HEK293 (cell line): Measurements from ENCODE around the gene AATK.

Experiments used
- RBAK ChIP-seq: fragments of 450-650 bp; formaldehyde crosslinking; IDR thresholded peaks from 2 replicates; pipeline ENCODE4 v1.5.1; 2016; ENCODE audit warnings: missing biosample characterization, missing genetic modification characterization
- ZBTB7A ChIP-seq: fragments of 450-650 bp; formaldehyde crosslinking; IDR thresholded peaks from 2 replicates; pipeline ENCODE4 v1.5.1; 2016; ENCODE audit warnings: low read depth, missing biosample characterization, missing genetic modification characterization
- ZNF175 ChIP-seq: fragments of 450-650 bp; formaldehyde crosslinking; IDR thresholded peaks from 2 replicates; pipeline ENCODE4 v1.5.1; 2016; ENCODE audit warnings: missing biosample characterization, missing genetic modification characterization
- ZNF394 ChIP-seq: fragments of 450-650 bp; formaldehyde crosslinking; IDR thresholded peaks from 2 replicates; pipeline ENCODE4 v1.5.1; 2016; ENCODE audit warnings: missing biosample characterization, missing genetic modification characterization, mild to moderate bottlenecking, moderate library complexity, borderline replicate concordance
- ZNF501 ChIP-seq: fragments of 450-650 bp; formaldehyde crosslinking; IDR thresholded peaks from 2 replicates; pipeline ENCODE4 v1.5.1; 2016; ENCODE audit warnings: missing biosample characterization, missing genetic modification characterization
- ZNF560 ChIP-seq: fragments of 450-650 bp; formaldehyde crosslinking; IDR thresholded peaks from 2 replicates; pipeline ENCODE4 v1.5.1; 2017; ENCODE audit warnings: missing biosample characterization, missing genetic modification characterization, borderline replicate concordance
- ZNF629 ChIP-seq: fragments of 450-650 bp; formaldehyde crosslinking; IDR thresholded peaks from 2 replicates; pipeline ENCODE4 v1.5.1; 2017; ENCODE audit warnings: missing biosample characterization, missing genetic modification characterization
- ZNF660 ChIP-seq: fragments of 450-650 bp; IDR thresholded peaks from 2 replicates; pipeline ENCODE4 v1.5.1; 2018; ENCODE audit warnings: missing biosample characterization, mild to moderate bottlenecking, missing genetic modification characterization
- TF ChIP-seq, protein P1 (sequence below): fragments of 450-650 bp; formaldehyde crosslinking; IDR thresholded peaks from 2 replicates; pipeline ENCODE4 v1.5.1; 2016; ENCODE audit warnings: missing biosample characterization, missing genetic modification characterization

GRCh38 chr17:81144423-81144781 lies 21.6 kb downstream of the AATK start:
- TF ChIP-seq ZBTB7A (no peak), ZNF660 (tag by site-specific recombination) (no peak), ZNF560 (no peak), ZNF175 (tag by site-specific recombination) (no peak), ZNF629 (tag by site-specific recombination) (no peak), ZNF394 (no peak), RBAK (tag by site-specific recombination) (no peak), ZNF501 (tag by site-specific recombination) (no peak)
- TF ChIP-seq, protein P1, sequence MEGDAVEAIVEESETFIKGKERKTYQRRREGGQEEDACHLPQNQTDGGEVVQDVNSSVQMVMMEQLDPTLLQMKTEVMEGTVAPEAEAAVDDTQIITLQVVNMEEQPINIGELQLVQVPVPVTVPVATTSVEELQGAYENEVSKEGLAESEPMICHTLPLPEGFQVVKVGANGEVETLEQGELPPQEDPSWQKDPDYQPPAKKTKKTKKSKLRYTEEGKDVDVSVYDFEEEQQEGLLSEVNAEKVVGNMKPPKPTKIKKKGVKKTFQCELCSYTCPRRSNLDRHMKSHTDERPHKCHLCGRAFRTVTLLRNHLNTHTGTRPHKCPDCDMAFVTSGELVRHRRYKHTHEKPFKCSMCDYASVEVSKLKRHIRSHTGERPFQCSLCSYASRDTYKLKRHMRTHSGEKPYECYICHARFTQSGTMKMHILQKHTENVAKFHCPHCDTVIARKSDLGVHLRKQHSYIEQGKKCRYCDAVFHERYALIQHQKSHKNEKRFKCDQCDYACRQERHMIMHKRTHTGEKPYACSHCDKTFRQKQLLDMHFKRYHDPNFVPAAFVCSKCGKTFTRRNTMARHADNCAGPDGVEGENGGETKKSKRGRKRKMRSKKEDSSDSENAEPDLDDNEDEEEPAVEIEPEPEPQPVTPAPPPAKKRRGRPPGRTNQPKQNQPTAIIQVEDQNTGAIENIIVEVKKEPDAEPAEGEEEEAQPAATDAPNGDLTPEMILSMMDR = no peak
